ENCODE results near the gene ITM2A. TPM values are rescaled to one million over a fixed set of nuclear protein-coding genes. Genes with fewer than 3 reads are reported as not detected.
A peak's percentile ranks its signal among the peaks of the same experiment; 100 is the strongest.

Gene ITM2A
- total and polyA plus RNA-seq, 2 donors (not counting 3 experiments of a cell fraction or from before 2014, with no cell fraction given) = 3.9 to 10.2 TPM

DNA sequence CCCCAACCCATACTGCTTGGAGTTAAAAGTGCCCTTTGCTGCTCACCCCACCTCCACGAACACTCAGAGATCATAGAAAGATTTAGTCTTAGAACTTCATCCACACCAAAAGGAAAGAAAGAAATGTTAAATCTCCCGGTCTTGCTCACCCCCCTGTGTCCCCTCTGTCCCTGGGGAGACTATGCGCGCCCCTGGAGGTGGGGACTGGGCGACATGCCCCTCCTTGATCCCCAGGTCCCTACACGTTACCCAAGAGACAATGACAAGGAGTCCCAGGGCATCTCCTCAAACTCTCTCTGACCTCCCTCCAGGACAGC lies 620 bp downstream of the ITM2A start:
- no peak overlapping the region for H3K27ac ChIP-seq (ENCODE audit: insufficient read depth, low read depth, low read length)
- POLR2A ChIA-PET = no interaction called here
- no peaks in the 10 kb centered on the region for H3K4me1 ChIP-seq (ENCODE audit: control insufficient read depth, extremely low read depth, insufficient read depth, low read length)
- H2AFZ ChIP-seq (ENCODE audit: low read depth, low read length) = peak overlapping the region; percentile 39
- H3K9me1 ChIP-seq (replicated peaks; ENCODE audit: control insufficient read depth, extremely low read depth, insufficient read depth, low read length) = no peaks in the 10 kb centered on the region
- BruUV-seq (replicated peaks) = no TSS peak
- H4K20me1 ChIP-seq (replicated peaks; ENCODE audit: control insufficient read depth, extremely low read depth, insufficient read depth, low read length) = no peaks in the 10 kb centered on the region
- no peak for DNase-seq (ENCODE audit: low read depth, low spot score)
- peak overlapping the region; percentile 24 for H3K4me2 ChIP-seq (ENCODE audit: insufficient read depth, low read length)
- TF ChIP-seq MYC (IDR thresholded peaks at IDR 0.05; ENCODE audit: low read depth, low read length) (no peak), EZH2 (IDR thresholded peaks at IDR 0.05; ENCODE audit: borderline replicate concordance, low read depth, low read length, severe bottlenecking) (no peak), JUN (IDR thresholded peaks at IDR 0.05; ENCODE audit: borderline replicate concordance, insufficient read depth, insufficient read length, low read depth) (no peak), POLR2AphosphoS5 (IDR thresholded peaks at IDR 0.05; ENCODE audit: insufficient read depth, low read depth, low read length) (no peak), GATA2 (IDR thresholded peaks at IDR 0.05; ENCODE audit: insufficient read depth, insufficient read length, low read depth, low read length) (no peak), POLR2A (IDR thresholded peaks at IDR 0.05; ENCODE audit: low read depth, low read length) (no peak), FOS (IDR thresholded peaks at IDR 0.05; ENCODE audit: borderline replicate concordance, insufficient read depth, low read length) (no peak)
- no peaks in the 10 kb centered on the region for H3K27me3 ChIP-seq (ENCODE audit: control insufficient read depth in 2 of 2, insufficient read depth in 2 of 2, low read length in 2 of 2)
- CTCF ChIA-PET = no interaction called here
- H3K9ac ChIP-seq (replicated peaks; ENCODE audit: extremely low read depth, insufficient read depth, low read length) = no peak overlapping the region
- no peaks in the 10 kb centered on the region for H3K36me3 ChIP-seq (ENCODE audit: control insufficient read depth in 2 of 2, extremely low read depth in 1 of 2, insufficient read depth in 2 of 2, low read length in 2 of 2)
- intact Hi-C loops (cut with micrococcal nuclease) = loop anchor here (5.0 kb wide), 1 partner anchor 46 kb away; no protein-coding TSS in a partner anchor
- dilution Hi-C loops (cut with MboI; ENCODE audit: extremely low pct_ligation_motif_present, low sequenced_read_pairs) = no loop called here
- FAIRE-seq = no peak
- H3K9me3 ChIP-seq (replicated peaks; ENCODE audit: control insufficient read depth, insufficient read depth, low read length) = no peaks in the 10 kb centered on the region
- H3K4me3 ChIP-seq (replicated peaks in 1 of 3; ENCODE audit: insufficient read depth in 1 of 3, low read depth in 1 of 3, low read length in 3 of 3) = peak overlapping the region in 1 of 3 experiments; percentile 23
- no peaks in the 10 kb centered on the region for H3K79me2 ChIP-seq (ENCODE audit: control insufficient read depth, insufficient read depth, low read length)

GRCh38 chrX:79365591-79365990 lies 1.5 kb downstream of the ITM2A start:
- H3K27me3 ChIP-seq (ENCODE audit: control insufficient read depth in 2 of 2, insufficient read depth in 2 of 2, low read length in 2 of 2) = no peaks in the 10 kb centered on the region
- H3K79me2 ChIP-seq (ENCODE audit: control insufficient read depth, insufficient read depth, low read length) = no peaks in the 10 kb centered on the region
- H3K9me1 ChIP-seq (replicated peaks; ENCODE audit: control insufficient read depth, extremely low read depth, insufficient read depth, low read length) = no peaks in the 10 kb centered on the region
- H3K9me3 ChIP-seq (replicated peaks; ENCODE audit: control insufficient read depth, insufficient read depth, low read length) = no peaks in the 10 kb centered on the region
- no peaks in the 10 kb centered on the region for H4K20me1 ChIP-seq (replicated peaks; ENCODE audit: control insufficient read depth, extremely low read depth, insufficient read depth, low read length)
- DNase-seq (ENCODE audit: low read depth, low spot score) (no peak), FAIRE-seq (no peak)
- H3K4me1 ChIP-seq (ENCODE audit: control insufficient read depth, extremely low read depth, insufficient read depth, low read length) = no peaks in the 10 kb centered on the region
- CTCF ChIA-PET = no interaction called here
- H2AFZ ChIP-seq (ENCODE audit: low read depth, low read length) = no peak overlapping the region
- H3K36me3 ChIP-seq (ENCODE audit: control insufficient read depth in 2 of 2, extremely low read depth in 1 of 2, insufficient read depth in 2 of 2, low read length in 2 of 2) = no peaks in the 10 kb centered on the region
- POLR2A ChIA-PET = no interaction called here
- H3K4me3 ChIP-seq (replicated peaks in 1 of 3; ENCODE audit: insufficient read depth in 1 of 3, low read depth in 1 of 3, low read length in 3 of 3) = no peak overlapping the region
- dilution Hi-C loops (cut with MboI; ENCODE audit: extremely low pct_ligation_motif_present, low sequenced_read_pairs) (no loop called here), intact Hi-C loops (cut with micrococcal nuclease) (loop anchor here (5.0 kb wide), 1 partner anchor 47 kb away; no protein-coding TSS in a partner anchor)
- TF ChIP-seq POLR2AphosphoS5 (IDR thresholded peaks at IDR 0.05; ENCODE audit: insufficient read depth, low read depth, low read length) = no peak
- TF ChIP-seq JUN (IDR thresholded peaks at IDR 0.05; ENCODE audit: borderline replicate concordance, insufficient read depth, insufficient read length, low read depth) = no peak
- TF ChIP-seq, protein P1, sequence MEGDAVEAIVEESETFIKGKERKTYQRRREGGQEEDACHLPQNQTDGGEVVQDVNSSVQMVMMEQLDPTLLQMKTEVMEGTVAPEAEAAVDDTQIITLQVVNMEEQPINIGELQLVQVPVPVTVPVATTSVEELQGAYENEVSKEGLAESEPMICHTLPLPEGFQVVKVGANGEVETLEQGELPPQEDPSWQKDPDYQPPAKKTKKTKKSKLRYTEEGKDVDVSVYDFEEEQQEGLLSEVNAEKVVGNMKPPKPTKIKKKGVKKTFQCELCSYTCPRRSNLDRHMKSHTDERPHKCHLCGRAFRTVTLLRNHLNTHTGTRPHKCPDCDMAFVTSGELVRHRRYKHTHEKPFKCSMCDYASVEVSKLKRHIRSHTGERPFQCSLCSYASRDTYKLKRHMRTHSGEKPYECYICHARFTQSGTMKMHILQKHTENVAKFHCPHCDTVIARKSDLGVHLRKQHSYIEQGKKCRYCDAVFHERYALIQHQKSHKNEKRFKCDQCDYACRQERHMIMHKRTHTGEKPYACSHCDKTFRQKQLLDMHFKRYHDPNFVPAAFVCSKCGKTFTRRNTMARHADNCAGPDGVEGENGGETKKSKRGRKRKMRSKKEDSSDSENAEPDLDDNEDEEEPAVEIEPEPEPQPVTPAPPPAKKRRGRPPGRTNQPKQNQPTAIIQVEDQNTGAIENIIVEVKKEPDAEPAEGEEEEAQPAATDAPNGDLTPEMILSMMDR (IDR thresholded peaks at IDR 0.05; ENCODE audit: extremely low read depth in 1 of 2, insufficient read depth in 1 of 2, low read depth in 1 of 2, low read length in 2 of 2) = no peak
- TF ChIP-seq POLR2A (IDR thresholded peaks at IDR 0.05; ENCODE audit: low read depth, low read length) = no peak
- no peak for TF ChIP-seq FOS (IDR thresholded peaks at IDR 0.05; ENCODE audit: borderline replicate concordance, insufficient read depth, low read length)
- no peak for TF ChIP-seq GATA2 (IDR thresholded peaks at IDR 0.05; ENCODE audit: insufficient read depth, insufficient read length, low read depth, low read length)
- TF ChIP-seq, protein P2, sequence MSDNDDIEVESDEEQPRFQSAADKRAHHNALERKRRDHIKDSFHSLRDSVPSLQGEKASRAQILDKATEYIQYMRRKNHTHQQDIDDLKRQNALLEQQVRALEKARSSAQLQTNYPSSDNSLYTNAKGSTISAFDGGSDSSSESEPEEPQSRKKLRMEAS (IDR thresholded peaks at IDR 0.05; ENCODE audit: insufficient read depth, insufficient read length) = no peak
- no peak for TF ChIP-seq EZH2 (IDR thresholded peaks at IDR 0.05; ENCODE audit: borderline replicate concordance, low read depth, low read length, severe bottlenecking)
- no peak for TF ChIP-seq MYC (IDR thresholded peaks at IDR 0.05; ENCODE audit: low read depth, low read length)
- no peak overlapping the region for H3K27ac ChIP-seq (ENCODE audit: insufficient read depth, low read depth, low read length)
- H3K4me2 ChIP-seq (ENCODE audit: insufficient read depth, low read length) = no peak overlapping the region
- H3K9ac ChIP-seq (replicated peaks; ENCODE audit: extremely low read depth, insufficient read depth, low read length) = no peak overlapping the region
- no TSS peak for BruUV-seq (replicated peaks)
